Measurements from ENCODE around the gene TSEN15. TPM values are rescaled to one million over a fixed set of nuclear protein-coding genes. Genes with fewer than 3 reads are reported as not detected.
A peak's percentile ranks its signal among the peaks of the same experiment; 100 is the strongest.

Gene TSEN15
- total RNA-seq (2014; rRNA removed; shearing (Covaris generic)), result 53.9 and 58.9 TPM in 2 replicates

DNA sequence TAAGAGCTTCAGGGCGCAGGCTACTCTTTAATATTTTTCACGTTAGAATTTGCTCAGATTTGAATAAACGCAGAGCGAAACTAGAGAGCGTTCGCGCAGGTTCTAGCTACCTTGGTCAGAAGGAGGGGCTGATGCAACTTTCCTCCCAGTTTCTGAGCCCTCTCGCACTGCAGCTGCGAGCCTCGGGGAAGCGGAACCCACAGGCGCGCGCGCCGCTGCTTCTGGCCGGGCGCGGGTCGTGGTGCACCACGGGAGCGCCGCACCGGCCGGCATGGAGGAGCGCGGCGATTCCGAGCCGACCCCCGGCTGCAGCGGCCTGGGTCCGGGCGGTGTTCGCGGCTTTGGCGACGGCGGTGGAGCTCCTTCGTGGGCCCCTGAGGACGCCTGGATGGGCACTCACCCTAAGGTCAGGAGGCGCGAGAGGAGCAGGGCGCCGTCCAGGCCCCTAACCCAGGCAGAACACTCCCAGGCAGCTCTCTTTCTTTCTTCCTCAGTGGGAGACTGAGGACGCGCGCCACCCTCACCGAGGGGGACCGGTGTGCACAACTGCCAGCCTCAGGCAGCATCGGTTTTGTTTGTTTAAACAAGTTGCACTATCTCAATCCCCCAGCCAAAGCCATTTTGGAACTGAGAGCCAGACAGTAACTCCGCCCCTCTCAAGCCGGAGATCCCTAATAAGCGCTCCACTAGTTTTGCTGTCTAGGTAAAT is at the start of gene TSEN15:
TSEN15 (plus strand) TSS at position 246 of the 709 bp plus-strand sequence; CDS start at position 272, 26 bp downstream.
- DNase-seq (ENCODE audit: low read depth), result peak; percentile 83

GRCh38 chr1:184002071-184002470 is 49.5 kb upstream of the TSEN15 start:
- DNase-seq (ENCODE audit: low read depth), result peak; percentile 92

GRCh38 chr1:184004935-184005334 is 46.6 kb upstream of the TSEN15 start:
- DNase-seq (ENCODE audit: low read depth), result no peak

DNA sequence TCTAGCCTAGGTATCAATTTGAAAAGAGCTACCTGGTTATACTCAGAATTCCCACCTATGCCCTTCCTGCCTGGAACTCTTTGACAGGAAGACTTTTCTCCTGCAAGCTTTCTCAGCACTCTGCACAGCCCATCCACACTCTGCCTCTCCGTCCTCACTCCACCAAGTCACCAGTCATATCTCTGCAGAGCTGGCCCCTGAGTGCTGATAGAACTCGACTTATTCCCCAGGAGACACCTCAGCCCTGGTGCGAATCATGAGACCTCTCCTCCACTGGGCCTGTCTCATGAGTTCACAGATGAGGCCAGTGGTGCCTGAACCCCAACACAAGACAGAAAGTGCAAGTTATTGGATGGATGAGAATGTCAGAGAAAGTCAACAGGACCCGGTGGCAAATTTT is 46.0 kb upstream of the TSEN15 start:
- no peak for DNase-seq (ENCODE audit: low read depth)

GRCh38 chr1:184010788-184011187 is 40.7 kb upstream of the TSEN15 start:
- DNase-seq (ENCODE audit: low read depth), result no peak

DNA sequence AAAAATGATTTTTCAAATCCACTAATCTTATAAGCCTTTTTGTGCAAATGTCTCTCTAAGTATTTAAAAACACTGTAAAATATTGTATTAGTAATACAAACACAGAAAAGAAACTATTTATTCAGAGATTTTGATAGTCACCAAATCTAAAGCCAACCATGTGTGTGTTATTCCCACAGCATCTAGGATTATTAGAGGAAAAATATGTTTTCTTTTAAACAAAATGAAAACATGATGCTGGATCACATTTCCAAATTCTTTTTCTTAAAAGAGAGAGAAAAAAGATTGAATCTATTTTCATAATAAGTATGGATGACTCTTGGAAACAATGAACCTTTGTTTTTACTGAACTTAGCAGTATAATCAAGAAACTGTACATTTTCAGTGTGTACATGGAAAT is 39.3 kb upstream of the TSEN15 start:
- no peak for DNase-seq (ENCODE audit: low read depth)

- no peak for DNase-seq (ENCODE audit: low read depth)
These were observed 37.3 kb upstream of the TSEN15 start for GRCh38 chr1:184014271-184014670.

- no peak for DNase-seq (ENCODE audit: low read depth)
These were observed 35.4 kb upstream of the TSEN15 start for GRCh38 chr1:184016169-184016568.

GRCh38 chr1:184017306-184017705 is 34.2 kb upstream of the TSEN15 start:
- DNase-seq (ENCODE audit: low read depth), result no peak

DNA sequence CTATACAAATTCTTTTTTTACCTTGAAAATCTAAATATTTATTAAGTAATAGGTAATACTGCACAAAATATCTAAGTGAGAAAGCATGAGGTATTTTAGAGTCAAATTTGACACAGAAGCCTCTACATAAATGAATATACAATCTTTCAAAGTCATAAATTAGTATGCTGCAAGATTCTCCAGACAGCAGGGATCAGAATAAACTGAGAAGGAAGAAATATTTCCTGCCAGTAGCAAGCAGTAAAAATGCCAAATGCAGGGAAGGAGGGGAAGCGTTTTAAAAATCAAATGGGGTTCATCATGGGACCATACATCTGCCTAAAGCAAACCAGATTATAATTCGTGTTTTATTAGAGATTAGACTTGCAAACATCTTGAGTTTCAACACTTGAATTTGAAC is 32.9 kb upstream of the TSEN15 start:
- DNase-seq (ENCODE audit: low read depth), result no peak

- no peak for DNase-seq (ENCODE audit: low read depth)
These were observed 32.5 kb upstream of the TSEN15 start for GRCh38 chr1:184019069-184019468.

- no peak for DNase-seq (ENCODE audit: low read depth)
These were observed 32.0 kb upstream of the TSEN15 start for GRCh38 chr1:184019506-184019905.

- no peak for DNase-seq (ENCODE audit: low read depth)
These were observed 31.2 kb upstream of the TSEN15 start for GRCh38 chr1:184020328-184020727.

DNA sequence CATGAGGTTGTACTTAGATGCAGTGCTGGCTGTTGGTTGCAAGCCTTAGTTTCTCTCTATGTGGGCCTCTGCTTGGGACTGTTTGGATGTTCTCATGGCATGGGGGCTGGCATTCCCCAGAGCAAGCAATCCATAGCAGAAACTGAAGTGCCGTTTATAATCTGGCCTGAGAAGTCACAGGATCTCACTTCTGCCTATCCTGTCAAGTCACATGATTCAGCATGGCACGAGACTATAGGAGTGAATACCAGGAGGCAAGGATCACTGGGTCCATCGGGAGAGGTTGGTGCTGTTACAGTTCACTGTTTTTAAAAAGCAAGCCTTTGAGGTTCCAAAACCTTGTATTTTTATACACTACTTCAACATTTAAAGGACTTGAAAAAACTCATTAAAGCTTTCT is 30.7 kb upstream of the TSEN15 start:
- DNase-seq (ENCODE audit: low read depth), result no peak

DNA sequence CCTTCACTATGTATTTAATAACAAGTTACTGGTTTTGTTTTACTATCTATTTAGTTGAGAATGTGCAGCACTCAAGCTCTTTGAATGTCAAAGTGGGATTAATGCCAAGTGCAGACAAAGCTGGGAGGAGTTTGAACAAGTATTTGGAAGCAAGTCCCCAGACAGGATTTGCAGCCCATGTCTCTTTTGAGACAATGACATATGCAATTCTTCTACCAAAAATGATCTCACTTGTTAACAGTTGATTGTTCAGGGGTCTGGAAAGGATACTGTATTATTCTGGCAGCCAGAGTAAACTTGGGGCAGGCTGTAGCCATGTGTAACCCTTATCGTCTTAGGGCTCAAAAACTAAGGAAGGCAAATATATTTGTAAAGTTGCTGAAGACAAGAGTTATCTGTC is 29.8 kb upstream of the TSEN15 start:
- DNase-seq (ENCODE audit: low read depth), result no peak

- no peak for DNase-seq (ENCODE audit: low read depth)
These were observed 28.9 kb upstream of the TSEN15 start for GRCh38 chr1:184022668-184023067.

DNA sequence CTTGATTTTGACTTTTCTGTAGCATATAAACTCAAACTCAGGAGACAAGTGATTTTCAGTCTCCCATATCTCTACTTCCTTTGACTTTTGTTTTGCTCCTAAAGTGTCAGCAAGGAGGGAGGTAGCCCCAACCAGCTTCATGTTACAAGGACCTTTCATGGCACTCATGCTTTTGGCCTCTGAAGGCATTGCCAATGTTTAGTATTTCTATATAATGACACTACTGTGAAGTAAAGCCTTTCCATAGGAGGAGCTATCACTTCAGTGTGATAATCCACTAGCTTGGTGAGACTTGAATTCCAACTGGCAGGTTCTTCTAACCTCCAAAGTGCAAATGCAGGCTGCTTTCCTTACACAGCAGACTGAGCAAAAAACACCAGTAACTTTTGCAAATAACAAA is 28.4 kb upstream of the TSEN15 start:
- DNase-seq (ENCODE audit: low read depth), result no peak

DNA sequence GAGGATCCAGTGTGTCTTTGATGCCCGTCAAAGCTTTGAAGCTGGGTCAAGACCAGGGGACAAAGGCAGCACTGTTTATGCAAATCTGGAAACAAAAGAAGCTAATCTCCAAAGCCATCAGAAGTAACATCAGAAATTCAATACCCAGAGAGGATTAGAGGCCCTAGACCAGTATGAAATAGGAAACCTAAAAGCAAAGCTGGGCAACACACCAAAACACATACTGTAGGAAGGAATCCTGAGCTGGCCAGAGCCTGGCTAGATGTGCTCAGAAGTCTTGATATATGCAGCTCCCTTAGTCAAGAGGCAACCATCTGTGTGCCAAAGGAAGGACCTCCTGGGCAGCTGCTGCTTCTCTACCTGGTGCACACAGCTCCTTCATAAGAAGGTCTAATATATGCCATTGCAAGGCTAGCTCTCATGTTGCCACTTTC is 26.3 kb upstream of the TSEN15 start:
- peak; percentile 92 for DNase-seq (ENCODE audit: low read depth)

- DNase-seq (ENCODE audit: low read depth), result peak; percentile 32
These were observed 23.5 kb upstream of the TSEN15 start for GRCh38 chr1:184027826-184028695.

DNA sequence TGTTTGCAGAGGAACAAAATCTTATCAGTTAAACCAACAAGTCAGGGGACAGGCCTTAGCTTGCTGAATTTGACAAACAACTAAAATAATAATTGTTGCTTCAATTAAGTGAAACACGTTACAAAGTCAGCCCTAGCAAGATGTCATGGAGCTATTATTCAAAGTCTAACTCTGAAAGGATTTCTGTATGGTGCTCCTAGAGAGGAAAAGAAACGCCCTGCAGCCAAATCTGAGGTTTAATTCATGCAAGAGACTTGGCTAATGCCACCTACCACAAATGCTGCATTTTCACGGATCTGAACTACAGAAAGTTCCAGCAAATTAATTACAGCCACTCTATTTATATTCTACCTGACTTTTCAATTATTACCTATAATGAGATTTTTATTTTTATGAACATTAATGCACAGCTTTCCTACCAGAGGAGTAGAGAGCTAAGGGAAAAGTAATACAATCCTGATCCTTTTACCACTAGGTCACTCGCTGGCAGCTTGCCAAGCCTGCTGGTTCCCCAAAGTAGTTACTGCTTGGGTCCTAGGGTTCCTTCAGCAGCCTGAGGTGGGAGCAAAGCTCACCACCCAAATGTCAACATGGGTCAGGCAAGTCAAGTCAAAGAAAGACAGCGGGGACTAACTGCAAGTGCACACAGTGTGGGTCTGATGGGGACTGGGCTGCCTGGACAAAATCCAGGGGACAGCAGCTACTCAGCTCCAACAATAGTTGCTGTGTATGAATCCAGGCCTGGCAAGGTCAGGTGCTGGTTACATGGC is 22.5 kb upstream of the TSEN15 start:
- DNase-seq (ENCODE audit: low read depth), result peak; percentile 75

- DNase-seq (ENCODE audit: low read depth), result no peak
These were observed 21.0 kb upstream of the TSEN15 start for GRCh38 chr1:184030433-184031091.

DNA sequence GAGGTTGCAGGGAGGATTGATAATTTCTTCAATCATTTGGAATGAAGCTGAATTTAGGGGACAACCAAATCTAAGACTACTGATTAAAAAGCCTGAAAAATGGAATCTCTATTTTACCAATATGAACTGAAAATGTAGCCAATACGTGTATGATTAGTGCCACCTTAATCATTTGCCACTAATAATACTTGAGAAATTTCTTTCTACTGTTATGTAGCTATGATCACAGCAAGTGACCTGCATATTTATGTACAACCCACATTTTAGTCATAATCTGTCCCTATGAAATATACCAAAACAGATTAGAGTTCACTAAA is 20.5 kb upstream of the TSEN15 start:
- no peak for DNase-seq (ENCODE audit: low read depth)

All from M059J (cell line).